Liver (tissue), 9 donors: Measurements from ENCODE around the gene GPR75. TPM values are rescaled to one million over a fixed set of nuclear protein-coding genes. Genes with fewer than 3 reads are reported as not detected.

Experiments used
- DNase-seq: peaks from one replicate; pipeline ENCODE4 v3.0.0-alpha.2; 2017; ENCODE audit warnings: low spot score
- H3K27ac ChIP-seq, 2 donors: one replicate each; pipeline ENCODE4 v1.7.0; 2013; ENCODE audit warnings: inconsistent platforms in 2 of 2, low read length in 2 of 2, control low read depth in 1 of 2, low read depth in 1 of 2, mild to moderate bottlenecking in 1 of 2
- H3K27me3 ChIP-seq, 4 donors: one replicate each; pipeline versions ENCODE4 v1.6.1 to v1.7.0; 2013; ENCODE audit warnings: low read length in 3 of 4, inconsistent platforms in 1 of 4, mild to moderate bottlenecking in 1 of 4, moderate library complexity in 1 of 4; ENCODE audit not compliant: control insufficient read depth in 4 of 4, insufficient read depth in 4 of 4
- H3K36me3 ChIP-seq, 4 donors: one replicate each; pipeline versions ENCODE4 v1.6.1 to v1.7.0; 2013; ENCODE audit warnings: low read length in 3 of 4, mild to moderate bottlenecking in 3 of 4, low read depth in 1 of 4, moderate library complexity in 1 of 4; ENCODE audit not compliant: control insufficient read depth in 4 of 4, insufficient read depth in 3 of 4
- H3K4me1 ChIP-seq, 4 donors: one replicate each; pipeline versions ENCODE4 v1.6.1 to v1.7.0; 2013; ENCODE audit warnings: low read length in 3 of 4, mild to moderate bottlenecking in 3 of 4, moderate library complexity in 1 of 4; ENCODE audit not compliant: control insufficient read depth in 4 of 4, insufficient read depth in 4 of 4
- H3K4me3 ChIP-seq, 3 donors: one replicate each; pipeline versions ENCODE4 v1.6.1 to v1.7.0; 2013; ENCODE audit warnings: low read length in 3 of 3, control low read depth in 1 of 3, low read depth in 1 of 3, mild to moderate bottlenecking in 1 of 3
- H3K9ac ChIP-seq, 2 donors: one replicate each; pipeline ENCODE4 v1.7.0; 2013; ENCODE audit warnings: low read length in 2 of 2, mild to moderate bottlenecking in 2 of 2, moderate library complexity in 2 of 2, control low read depth in 1 of 2, low read depth in 1 of 2
- H3K9me3 ChIP-seq, 4 donors: one replicate each; pipeline versions ENCODE4 v1.6.1 to v1.7.0; 2013; ENCODE audit warnings: low read length in 3 of 4; ENCODE audit not compliant: control insufficient read depth in 4 of 4
- CTCF ChIP-seq: fragments of 150-350 bp; IDR thresholded peaks from 2 replicates; pipeline ENCODE4 v1.5.1; 2017; ENCODE audit warnings: improper control_type of control experiment, low read depth, low read length; ENCODE audit not compliant: missing input control
- FOXA1 ChIP-seq: IDR thresholded peaks from 2 replicates; pipeline ENCODE4 v1.6.1; 2016; ENCODE audit warnings: antibody characterized with exemption
- FOXA2 ChIP-seq: IDR thresholded peaks from 2 replicates; pipeline ENCODE4 v1.6.1; 2016; ENCODE audit warnings: antibody characterized with exemption
- GABPA ChIP-seq, 2 donors: IDR thresholded peaks in 1 of 2; conservative IDR thresholded peaks in 1 of 2; 2 replicates each; pipeline ENCODE4 v1.6.1; 2016; ENCODE audit warnings: antibody characterized with exemption in 2 of 2, mild to moderate bottlenecking in 1 of 2, moderate library complexity in 1 of 2
- HNF4A ChIP-seq, 2 donors: conservative IDR thresholded peaks; 2 replicates each; pipeline ENCODE4 v1.6.1; 2016; ENCODE audit warnings: antibody characterized with exemption in 2 of 2, mild to moderate bottlenecking in 2 of 2
- HNF4G ChIP-seq: IDR thresholded peaks from 2 replicates; pipeline ENCODE4 v1.6.1; 2016; ENCODE audit warnings: antibody characterized with exemption
- JUND ChIP-seq, 2 donors: IDR thresholded peaks; 2 replicates each; pipeline ENCODE4 v1.6.1; 2016; ENCODE audit warnings: antibody characterized with exemption in 2 of 2
- MAX ChIP-seq: IDR thresholded peaks from 2 replicates; pipeline ENCODE4 v1.6.1; 2016; ENCODE audit warnings: antibody characterized with exemption
- RXRA ChIP-seq, 2 donors: IDR thresholded peaks; 2 replicates each; pipeline ENCODE4 v1.6.1; 2017 to 2018; ENCODE audit warnings: antibody characterized with exemption in 2 of 2, mild to moderate bottlenecking in 1 of 2
- SP1 ChIP-seq: IDR thresholded peaks from 2 replicates; pipeline ENCODE4 v1.6.1; 2018; ENCODE audit warnings: antibody characterized with exemption, mild to moderate bottlenecking
- TAF1 ChIP-seq: conservative IDR thresholded peaks from 2 replicates; pipeline ENCODE4 v1.6.1; 2016; ENCODE audit warnings: antibody characterized with exemption, mild to moderate bottlenecking
- YY1 ChIP-seq: IDR thresholded peaks from 2 replicates; pipeline ENCODE4 v1.6.1; 2016; ENCODE audit warnings: antibody characterized with exemption, mild to moderate bottlenecking
- WGBS: extraction: QIAGEN DNeasy Blood & Tissue Kit; methylation state at CpG from one replicate; pipeline ENCODE4 v1.1.7; 2013; 5-methylcytosine and 5-hydroxymethylcytosine counted together
- polyA plus RNA-seq, 2 donors: library from polyadenylated mRNA; stranded (reverse) in 1 of 2; unstranded in 1 of 2; fragments of 200-250 nt in 1 of 2; fragments of >200 nt in 1 of 2; fragmentation: Nextera tagmentation in 1 of 2; extraction: Ambion mirVana in 1 of 2; gene quantifications; one replicate each; pipeline versions ENCODE4 v1.2.1 to v1.2.3, GENCODE V29; 2013 to 2015
- total RNA-seq, 2 donors: library from RNA; depleted of rRNA; stranded (reverse); fragments of >200 nt; gene quantifications; one replicate each; pipeline ENCODE4 v1.2.3, GENCODE V29; 2014
- TF ChIP-seq, protein P1 (sequence below): IDR thresholded peaks from 2 replicates; pipeline ENCODE4 v1.6.1; 2016; ENCODE audit warnings: antibody characterized with exemption
- TF ChIP-seq, protein P2 (sequence below): IDR thresholded peaks from 2 replicates; pipeline ENCODE4 v1.6.1; 2016; ENCODE audit warnings: antibody characterized with exemption
- TF ChIP-seq, protein P3 (sequence below): IDR thresholded peaks from 2 replicates; pipeline ENCODE4 v1.6.1; 2016; ENCODE audit warnings: antibody characterized with exemption, mild to moderate bottlenecking
- donor health status: healthy.
- donor health status: healthy.
- donor health status: healthy.
- donor health status: healthy.
- donor health status: healthy.

GPR75 gene
- total and polyA plus RNA-seq, 4 donors: 0.21 to 5.4 (median 1.4) TPM

DNA sequence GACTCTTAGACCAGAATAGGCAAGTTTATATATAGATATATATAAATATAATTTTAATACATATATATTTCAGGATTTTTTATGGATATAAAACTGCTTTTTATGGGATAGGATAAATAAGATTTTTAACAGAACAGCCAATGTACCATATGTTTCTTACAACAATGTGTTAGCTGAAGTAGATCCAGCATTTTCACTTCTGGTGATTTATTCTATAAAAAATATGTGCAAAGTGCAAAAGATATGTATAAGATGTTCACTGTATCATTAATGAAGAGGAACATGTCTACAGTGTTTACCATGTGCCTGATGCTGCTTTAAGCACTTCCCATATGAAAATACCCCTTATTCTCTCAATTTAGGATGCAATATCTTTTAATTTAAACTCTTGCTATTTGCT, 22.2 kb upstream of the GPR75 start:
- H3K36me3 ChIP-seq: peaks cover 8 to 48% (median 36%) of the 10 kb centered on the region in 4 donors
- H3K9me3 ChIP-seq: no peaks in the 10 kb centered on the region
- no peak for DNase-seq
- H3K27ac ChIP-seq: no peak overlapping the region
- no peaks in the 10 kb centered on the region for H3K4me1 ChIP-seq
- H3K9ac ChIP-seq: no peak overlapping the region
- no peaks in the 10 kb centered on the region for H3K27me3 ChIP-seq
- no peak overlapping the region for H3K4me3 ChIP-seq
- TF ChIP-seq FOXA1: no peak
- no peak for TF ChIP-seq JUND (IDR thresholded peaks at IDR 0.05)
- TF ChIP-seq MAX: no peak
- no peak for TF ChIP-seq SP1
- TF ChIP-seq TAF1: no peak
- TF ChIP-seq HNF4A (conservative IDR thresholded peaks at IDR 0.05): no peak
- no peak for TF ChIP-seq HNF4G
- no peak for TF ChIP-seq GABPA (IDR thresholded peaks at IDR 0.05 in 1 of 2, conservative IDR thresholded peaks at IDR 0.05 in 1 of 2)
- TF ChIP-seq RXRA (IDR thresholded peaks at IDR 0.05): no peak
- TF ChIP-seq CTCF: no peak
- TF ChIP-seq, protein P1, sequence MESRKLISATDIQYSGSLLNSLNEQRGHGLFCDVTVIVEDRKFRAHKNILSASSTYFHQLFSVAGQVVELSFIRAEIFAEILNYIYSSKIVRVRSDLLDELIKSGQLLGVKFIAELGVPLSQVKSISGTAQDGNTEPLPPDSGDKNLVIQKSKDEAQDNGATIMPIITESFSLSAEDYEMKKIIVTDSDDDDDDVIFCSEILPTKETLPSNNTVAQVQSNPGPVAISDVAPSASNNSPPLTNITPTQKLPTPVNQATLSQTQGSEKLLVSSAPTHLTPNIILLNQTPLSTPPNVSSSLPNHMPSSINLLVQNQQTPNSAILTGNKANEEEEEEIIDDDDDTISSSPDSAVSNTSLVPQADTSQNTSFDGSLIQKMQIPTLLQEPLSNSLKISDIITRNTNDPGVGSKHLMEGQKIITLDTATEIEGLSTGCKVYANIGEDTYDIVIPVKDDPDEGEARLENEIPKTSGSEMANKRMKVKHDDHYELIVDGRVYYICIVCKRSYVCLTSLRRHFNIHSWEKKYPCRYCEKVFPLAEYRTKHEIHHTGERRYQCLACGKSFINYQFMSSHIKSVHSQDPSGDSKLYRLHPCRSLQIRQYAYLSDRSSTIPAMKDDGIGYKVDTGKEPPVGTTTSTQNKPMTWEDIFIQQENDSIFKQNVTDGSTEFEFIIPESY: no peak
- TF ChIP-seq, protein P2, sequence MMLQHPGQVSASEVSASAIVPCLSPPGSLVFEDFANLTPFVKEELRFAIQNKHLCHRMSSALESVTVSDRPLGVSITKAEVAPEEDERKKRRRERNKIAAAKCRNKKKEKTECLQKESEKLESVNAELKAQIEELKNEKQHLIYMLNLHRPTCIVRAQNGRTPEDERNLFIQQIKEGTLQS: no peak

- DNase-seq: no peak
- no peaks in the 10 kb centered on the region for H3K4me1 ChIP-seq
- no peaks in the 10 kb centered on the region for H3K9me3 ChIP-seq
- H3K27ac ChIP-seq: no peak overlapping the region
- H3K4me3 ChIP-seq: no peak overlapping the region
- no peaks in the 10 kb centered on the region for H3K27me3 ChIP-seq
- 98% methylated on average over 2 of the region's 2 CpGs for WGBS
- TF ChIP-seq GABPA (IDR thresholded peaks at IDR 0.05 in 1 of 2, conservative IDR thresholded peaks at IDR 0.05 in 1 of 2): no peak
- no peak for TF ChIP-seq FOXA2
- no peak for TF ChIP-seq HNF4A (conservative IDR thresholded peaks at IDR 0.05)
- no peak for TF ChIP-seq YY1
- TF ChIP-seq RXRA (IDR thresholded peaks at IDR 0.05): no peak
- H3K9ac ChIP-seq: no peak overlapping the region
- peaks cover 7 to 41% (median 30%) of the 10 kb centered on the region in 4 donors for H3K36me3 ChIP-seq
Measured at GRCh38 chr2:53881360-53881759, 21.6 kb upstream of the GPR75 start.

GRCh38 chr2:53880756-53881155, 21.0 kb upstream of the GPR75 start:
- H3K27ac ChIP-seq: no peak overlapping the region
- no peaks in the 10 kb centered on the region for H3K27me3 ChIP-seq
- H3K9ac ChIP-seq: no peak overlapping the region
- no peaks in the 10 kb centered on the region for H3K9me3 ChIP-seq
- H3K36me3 ChIP-seq: peaks cover 7 to 42% (median 30%) of the 10 kb centered on the region in 4 donors
- WGBS: 95% methylated on average over 3 of the region's 3 CpGs
- no peak overlapping the region for H3K4me3 ChIP-seq
- no peak for DNase-seq
- no peaks in the 10 kb centered on the region for H3K4me1 ChIP-seq
- TF ChIP-seq, protein P2: no peak
- TF ChIP-seq TAF1 (no peak), RXRA (IDR thresholded peaks at IDR 0.05) (no peak), FOXA2 (no peak), YY1 (no peak)
- TF ChIP-seq, protein P3, sequence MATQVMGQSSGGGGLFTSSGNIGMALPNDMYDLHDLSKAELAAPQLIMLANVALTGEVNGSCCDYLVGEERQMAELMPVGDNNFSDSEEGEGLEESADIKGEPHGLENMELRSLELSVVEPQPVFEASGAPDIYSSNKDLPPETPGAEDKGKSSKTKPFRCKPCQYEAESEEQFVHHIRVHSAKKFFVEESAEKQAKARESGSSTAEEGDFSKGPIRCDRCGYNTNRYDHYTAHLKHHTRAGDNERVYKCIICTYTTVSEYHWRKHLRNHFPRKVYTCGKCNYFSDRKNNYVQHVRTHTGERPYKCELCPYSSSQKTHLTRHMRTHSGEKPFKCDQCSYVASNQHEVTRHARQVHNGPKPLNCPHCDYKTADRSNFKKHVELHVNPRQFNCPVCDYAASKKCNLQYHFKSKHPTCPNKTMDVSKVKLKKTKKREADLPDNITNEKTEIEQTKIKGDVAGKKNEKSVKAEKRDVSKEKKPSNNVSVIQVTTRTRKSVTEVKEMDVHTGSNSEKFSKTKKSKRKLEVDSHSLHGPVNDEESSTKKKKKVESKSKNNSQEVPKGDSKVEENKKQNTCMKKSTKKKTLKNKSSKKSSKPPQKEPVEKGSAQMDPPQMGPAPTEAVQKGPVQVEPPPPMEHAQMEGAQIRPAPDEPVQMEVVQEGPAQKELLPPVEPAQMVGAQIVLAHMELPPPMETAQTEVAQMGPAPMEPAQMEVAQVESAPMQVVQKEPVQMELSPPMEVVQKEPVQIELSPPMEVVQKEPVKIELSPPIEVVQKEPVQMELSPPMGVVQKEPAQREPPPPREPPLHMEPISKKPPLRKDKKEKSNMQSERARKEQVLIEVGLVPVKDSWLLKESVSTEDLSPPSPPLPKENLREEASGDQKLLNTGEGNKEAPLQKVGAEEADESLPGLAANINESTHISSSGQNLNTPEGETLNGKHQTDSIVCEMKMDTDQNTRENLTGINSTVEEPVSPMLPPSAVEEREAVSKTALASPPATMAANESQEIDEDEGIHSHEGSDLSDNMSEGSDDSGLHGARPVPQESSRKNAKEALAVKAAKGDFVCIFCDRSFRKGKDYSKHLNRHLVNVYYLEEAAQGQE: no peak
